HepG2 (cell line): ENCODE results near the gene CCL17. TPM values are rescaled to one million over a fixed set of nuclear protein-coding genes. Genes with fewer than 3 reads are reported as not detected.

Experiments
- CENPX ChIP-seq: sonication (generic); formaldehyde crosslinking; IDR thresholded peaks from 2 replicates; pipeline ENCODE4 v1.9.0; 2021; ENCODE audit warnings: mild to moderate bottlenecking, missing genetic modification reagents, moderate library complexity
- DR1 ChIP-seq: sonication (generic); formaldehyde crosslinking; IDR thresholded peaks from 2 replicates; pipeline ENCODE4 v1.8.0; 2021; ENCODE audit warnings: mild to moderate bottlenecking, missing genetic modification reagents, inconsistent platforms
- ELF4 ChIP-seq: sonication (generic); formaldehyde crosslinking; IDR thresholded peaks from 2 replicates; pipeline ENCODE4 v1.5.0; 2020; ENCODE audit warnings: missing genetic modification reagents, mild to moderate bottlenecking, moderate library complexity, borderline replicate concordance
- ETS1 ChIP-seq: sonication (generic); formaldehyde crosslinking; IDR thresholded peaks from 2 replicates; pipeline ENCODE4 v1.4.0; 2020; ENCODE audit warnings: missing genetic modification reagents
- RFX5 ChIP-seq: IDR thresholded peaks from 2 replicates; pipeline ENCODE4 v1.6.1; 2011; ENCODE audit warnings: low read depth, low read length, improper control_type of control experiment
- ZBTB7A ChIP-seq: sonication (generic); formaldehyde crosslinking; IDR thresholded peaks from 2 replicates; pipeline ENCODE4 v1.8.0; 2022; ENCODE audit warnings: mild to moderate bottlenecking, missing genetic modification reagents
- ZNF318 ChIP-seq: sonication (generic); formaldehyde crosslinking; IDR thresholded peaks from 2 replicates; pipeline ENCODE4 v1.4.0; 2020; ENCODE audit warnings: mild to moderate bottlenecking, missing genetic modification reagents
- ZNF34 ChIP-seq: sonication (generic); formaldehyde crosslinking; IDR thresholded peaks from 2 replicates; pipeline ENCODE4 v1.4.0; 2020; ENCODE audit warnings: mild to moderate bottlenecking, missing genetic modification reagents, borderline replicate concordance
- ZNF616 ChIP-seq: sonication (generic); formaldehyde crosslinking; IDR thresholded peaks from 2 replicates; pipeline ENCODE4 v1.5.0; 2020; ENCODE audit warnings: low read depth, mild to moderate bottlenecking, missing genetic modification reagents
- ZSCAN29 ChIP-seq: sonication (generic); formaldehyde crosslinking; conservative IDR thresholded peaks from 2 replicates; pipeline ENCODE4 v1.4.0; 2020; ENCODE audit warnings: mild to moderate bottlenecking, missing genetic modification reagents
- ZUFSP ChIP-seq: sonication (generic); formaldehyde crosslinking; IDR thresholded peaks from 2 replicates; pipeline ENCODE4 v1.9.0; 2021; ENCODE audit warnings: missing genetic modification reagents, mild to moderate bottlenecking, borderline replicate concordance
- polyA plus RNA-seq, 8 experiments: library from polyadenylated mRNA; depleted of rRNA in 3 of 8; stranded (reverse) in 7 of 8; unstranded in 1 of 8; fragments of >200 nt; fragmentation: Illumina TruSeq in 4 of 8; extraction: Trizol in 4 of 8; gene quantifications; 2 replicates each; pipeline versions ENCODE4 v1.2.1 to v1.2.3, GENCODE V29; 2011 to 2016; ENCODE audit warnings: low read depth in 4 of 8, missing spikeins in 1 of 8, mixed read lengths in 1 of 8; ENCODE audit not compliant: insufficient read depth in 1 of 8
- total RNA-seq, 5 experiments: library from RNA; depleted of rRNA; stranded (reverse); fragments of >200 nt; fragmentation: Illumina TruSeq; extraction: Trizol; gene quantifications; 2 replicates each; pipeline ENCODE4 v1.2.3, GENCODE V29; 2016; ENCODE audit warnings: low read depth in 1 of 5
- TF ChIP-seq, protein P1 (sequence below): sonication (generic); formaldehyde crosslinking; IDR thresholded peaks from 2 replicates; pipeline ENCODE4 v1.5.0; 2020; ENCODE audit warnings: missing genetic modification reagents, mild to moderate bottlenecking, borderline replicate concordance
- TF ChIP-seq, protein P2 (sequence below): sonication (generic); formaldehyde crosslinking; IDR thresholded peaks from 2 replicates; pipeline ENCODE4 v1.8.0; 2022; ENCODE audit warnings: mild to moderate bottlenecking, missing genetic modification reagents, borderline replicate concordance

Gene CCL17
- total and polyA plus RNA-seq, 2 of the 13 experiments (the other 11 are each of a cell fraction or from before 2014, with no cell fraction given), result not detected

- no peak for TF ChIP-seq ELF4 (CRISPR knock-in tag)
- no peak for TF ChIP-seq ZNF616 (CRISPR knock-in tag)
- TF ChIP-seq ZUFSP, result no peak
- no peak for TF ChIP-seq ETS1 (CRISPR knock-in tag)
- TF ChIP-seq RFX5, result no peak
- TF ChIP-seq ZNF318 (CRISPR knock-in tag), result no peak
- TF ChIP-seq, protein P1, sequence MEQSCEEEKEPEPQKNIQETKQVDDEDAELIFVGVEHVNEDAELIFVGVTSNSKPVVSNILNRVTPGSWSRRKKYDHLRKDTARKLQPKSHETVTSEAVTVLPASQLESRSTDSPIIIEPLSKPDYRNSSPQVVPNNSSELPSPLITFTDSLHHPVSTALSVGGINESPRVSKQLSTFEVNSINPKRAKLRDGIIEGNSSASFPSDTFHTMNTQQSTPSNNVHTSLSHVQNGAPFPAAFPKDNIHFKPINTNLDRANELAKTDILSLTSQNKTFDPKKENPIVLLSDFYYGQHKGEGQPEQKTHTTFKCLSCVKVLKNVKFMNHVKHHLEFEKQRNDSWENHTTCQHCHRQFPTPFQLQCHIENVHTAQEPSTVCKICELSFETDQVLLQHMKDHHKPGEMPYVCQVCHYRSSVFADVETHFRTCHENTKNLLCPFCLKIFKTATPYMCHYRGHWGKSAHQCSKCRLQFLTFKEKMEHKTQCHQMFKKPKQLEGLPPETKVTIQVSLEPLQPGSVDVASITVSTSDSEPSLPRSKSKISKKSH, result no peak
- TF ChIP-seq CENPX (CRISPR knock-in tag), result no peak
- no peak for TF ChIP-seq ZBTB7A (CRISPR knock-in tag)
- TF ChIP-seq ZSCAN29, result no peak
- TF ChIP-seq, protein P2, sequence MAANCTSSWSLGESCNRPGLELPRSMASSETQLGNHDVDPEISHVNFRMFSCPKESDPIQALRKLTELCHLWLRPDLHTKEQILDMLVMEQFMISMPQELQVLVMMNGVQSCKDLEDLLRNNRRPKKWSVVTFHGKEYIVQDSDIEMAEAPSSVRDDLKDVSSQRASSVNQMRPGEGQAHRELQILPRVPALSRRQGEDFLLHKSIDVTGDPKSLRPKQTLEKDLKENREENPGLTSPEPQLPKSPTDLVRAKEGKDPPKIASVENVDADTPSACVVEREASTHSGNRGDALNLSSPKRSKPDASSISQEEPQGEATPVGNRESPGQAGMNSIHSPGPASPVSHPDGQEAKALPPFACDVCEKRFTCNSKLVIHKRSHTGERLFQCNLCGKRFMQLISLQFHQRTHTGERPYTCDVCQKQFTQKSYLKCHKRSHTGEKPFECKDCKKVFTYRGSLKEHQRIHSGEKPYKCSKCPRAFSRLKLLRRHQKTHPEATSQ, result no peak
- no peak for TF ChIP-seq DR1
- TF ChIP-seq ZNF34 (CRISPR knock-in tag), result no peak
Observed at GRCh38 chr16:57422026-57422944, 17.7 kb downstream of the CCL17 start (continued).
